ENCODE data around the gene RAB8A. TPM values are rescaled to one million over a fixed set of nuclear protein-coding genes. Genes with fewer than 3 reads are reported as not detected.

The RAB8A gene
- polyA plus RNA-seq, 1 donor from 2014 or later: 29.8 TPM

DNA sequence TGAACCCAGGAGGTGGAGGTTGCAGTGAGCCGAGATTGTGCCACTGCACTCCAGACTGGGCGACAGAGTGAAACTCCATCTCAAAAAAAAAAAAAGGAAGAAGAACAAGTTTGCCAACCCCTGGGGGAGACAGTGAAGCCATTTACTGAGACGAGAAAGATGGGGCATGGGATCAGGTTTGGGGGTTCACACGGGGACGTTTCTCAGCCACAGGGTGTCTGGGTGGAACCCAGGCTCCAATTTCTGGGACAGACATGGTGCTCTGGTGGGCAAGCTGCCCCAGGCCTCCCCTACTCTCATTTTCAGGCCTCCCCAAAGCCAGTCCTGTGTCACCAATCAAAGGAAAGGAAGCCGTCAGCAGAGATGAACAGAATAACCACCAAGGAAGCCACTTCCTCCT, 45.2 kb downstream of the RAB8A start:
- no peaks in the 10 kb centered on the region for H3K79me2 ChIP-seq (replicated peaks; ENCODE audit: insufficient read depth, low read length)
- H3K9me3 ChIP-seq (ENCODE audit: low read length): no peaks in the 10 kb centered on the region
- TF ChIP-seq TAF1 (IDR thresholded peaks at IDR 0.05; ENCODE audit: low read depth): no peak
- TF ChIP-seq, protein P1, sequence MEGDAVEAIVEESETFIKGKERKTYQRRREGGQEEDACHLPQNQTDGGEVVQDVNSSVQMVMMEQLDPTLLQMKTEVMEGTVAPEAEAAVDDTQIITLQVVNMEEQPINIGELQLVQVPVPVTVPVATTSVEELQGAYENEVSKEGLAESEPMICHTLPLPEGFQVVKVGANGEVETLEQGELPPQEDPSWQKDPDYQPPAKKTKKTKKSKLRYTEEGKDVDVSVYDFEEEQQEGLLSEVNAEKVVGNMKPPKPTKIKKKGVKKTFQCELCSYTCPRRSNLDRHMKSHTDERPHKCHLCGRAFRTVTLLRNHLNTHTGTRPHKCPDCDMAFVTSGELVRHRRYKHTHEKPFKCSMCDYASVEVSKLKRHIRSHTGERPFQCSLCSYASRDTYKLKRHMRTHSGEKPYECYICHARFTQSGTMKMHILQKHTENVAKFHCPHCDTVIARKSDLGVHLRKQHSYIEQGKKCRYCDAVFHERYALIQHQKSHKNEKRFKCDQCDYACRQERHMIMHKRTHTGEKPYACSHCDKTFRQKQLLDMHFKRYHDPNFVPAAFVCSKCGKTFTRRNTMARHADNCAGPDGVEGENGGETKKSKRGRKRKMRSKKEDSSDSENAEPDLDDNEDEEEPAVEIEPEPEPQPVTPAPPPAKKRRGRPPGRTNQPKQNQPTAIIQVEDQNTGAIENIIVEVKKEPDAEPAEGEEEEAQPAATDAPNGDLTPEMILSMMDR (IDR thresholded peaks at IDR 0.05; ENCODE audit: poor library complexity, severe bottlenecking): no peak
- no peak overlapping the region for H3K27ac ChIP-seq (ENCODE audit: low read length)
- H3K4me2 ChIP-seq (ENCODE audit: low read length): no peak overlapping the region
- no peak overlapping the region for H3K9ac ChIP-seq (ENCODE audit: low read length)
- H3K9me2 ChIP-seq (ENCODE audit: insufficient read depth, low read length): no peaks in the 10 kb centered on the region
- H3K36me3 ChIP-seq (ENCODE audit: insufficient read depth, low read length): no peaks in the 10 kb centered on the region
- no peaks in the 10 kb centered on the region for H4K20me1 ChIP-seq (ENCODE audit: insufficient read depth)
- H3K27me3 ChIP-seq (ENCODE audit: insufficient read depth, low read depth, low read length): no peaks in the 10 kb centered on the region
- H3K4me3 ChIP-seq (ENCODE audit: low read length): no peak overlapping the region
- H2AFZ ChIP-seq (ENCODE audit: low read depth, low read length): no peak overlapping the region
- H3F3A ChIP-seq (ENCODE audit: insufficient read depth, low read length, poor library complexity, severe bottlenecking): no peaks in the 10 kb centered on the region

DNA sequence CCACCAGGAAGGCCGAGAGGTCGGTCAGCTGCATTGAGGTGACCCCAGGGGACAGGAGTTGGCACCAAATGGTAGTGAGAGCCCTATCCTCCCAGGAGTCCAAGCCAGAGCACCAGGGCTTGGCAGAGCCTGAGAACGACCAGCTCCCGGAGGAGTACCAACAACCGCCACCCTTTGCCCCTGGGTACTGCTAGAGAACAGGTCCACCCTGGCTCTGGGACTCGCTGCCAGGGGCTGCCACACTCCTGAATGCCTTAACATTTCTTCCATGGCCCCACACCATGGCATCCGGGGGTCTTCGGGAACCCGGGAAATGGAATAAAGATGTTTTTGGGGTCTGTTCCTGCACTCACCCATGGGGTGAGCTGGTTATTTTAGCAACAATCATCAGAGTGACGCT, 45.9 kb downstream of the RAB8A start:
- Histone ChIP-seq H2AFZ (ENCODE audit: low read depth, low read length) (no peak overlapping the region), H4K20me1 (ENCODE audit: insufficient read depth) (no peaks in the 10 kb centered on the region), H3K27me3 (ENCODE audit: insufficient read depth, low read depth, low read length) (no peaks in the 10 kb centered on the region)

More for the DNA sequence above, 45.9 kb downstream of the RAB8A start:
- Histone ChIP-seq H3K4me3 (ENCODE audit: low read length) (no peak overlapping the region), H3K27ac (ENCODE audit: low read length) (no peak overlapping the region), H3K36me3 (ENCODE audit: insufficient read depth, low read length) (no peaks in the 10 kb centered on the region), H3K9me3 (ENCODE audit: low read length) (no peaks in the 10 kb centered on the region), H3K79me2 (replicated peaks; ENCODE audit: insufficient read depth, low read length) (no peaks in the 10 kb centered on the region), H3K9ac (ENCODE audit: low read length) (no peak overlapping the region), H3K4me2 (ENCODE audit: low read length) (no peak overlapping the region), H3K9me2 (ENCODE audit: insufficient read depth, low read length) (no peaks in the 10 kb centered on the region), H3F3A (ENCODE audit: insufficient read depth, low read length, poor library complexity, severe bottlenecking) (no peaks in the 10 kb centered on the region)
- TF ChIP-seq MXI1 (conservative IDR thresholded peaks at IDR 0.05; ENCODE audit: poor library complexity, severe bottlenecking) (no peak), RAD21 (conservative IDR thresholded peaks at IDR 0.05) (no peak), EP300 (conservative IDR thresholded peaks at IDR 0.05; ENCODE audit: poor library complexity, severe bottlenecking) (no peak), EZH2 (IDR thresholded peaks at IDR 0.05; ENCODE audit: borderline replicate concordance, insufficient read depth, low read length, poor library complexity, severe bottlenecking) (no peak), SMC3 (conservative IDR thresholded peaks at IDR 0.05; ENCODE audit: poor library complexity) (no peak), POLR2AphosphoS5 (IDR thresholded peaks at IDR 0.05) (no peak), TAF1 (IDR thresholded peaks at IDR 0.05; ENCODE audit: low read depth) (no peak)
- TF ChIP-seq, protein P2, sequence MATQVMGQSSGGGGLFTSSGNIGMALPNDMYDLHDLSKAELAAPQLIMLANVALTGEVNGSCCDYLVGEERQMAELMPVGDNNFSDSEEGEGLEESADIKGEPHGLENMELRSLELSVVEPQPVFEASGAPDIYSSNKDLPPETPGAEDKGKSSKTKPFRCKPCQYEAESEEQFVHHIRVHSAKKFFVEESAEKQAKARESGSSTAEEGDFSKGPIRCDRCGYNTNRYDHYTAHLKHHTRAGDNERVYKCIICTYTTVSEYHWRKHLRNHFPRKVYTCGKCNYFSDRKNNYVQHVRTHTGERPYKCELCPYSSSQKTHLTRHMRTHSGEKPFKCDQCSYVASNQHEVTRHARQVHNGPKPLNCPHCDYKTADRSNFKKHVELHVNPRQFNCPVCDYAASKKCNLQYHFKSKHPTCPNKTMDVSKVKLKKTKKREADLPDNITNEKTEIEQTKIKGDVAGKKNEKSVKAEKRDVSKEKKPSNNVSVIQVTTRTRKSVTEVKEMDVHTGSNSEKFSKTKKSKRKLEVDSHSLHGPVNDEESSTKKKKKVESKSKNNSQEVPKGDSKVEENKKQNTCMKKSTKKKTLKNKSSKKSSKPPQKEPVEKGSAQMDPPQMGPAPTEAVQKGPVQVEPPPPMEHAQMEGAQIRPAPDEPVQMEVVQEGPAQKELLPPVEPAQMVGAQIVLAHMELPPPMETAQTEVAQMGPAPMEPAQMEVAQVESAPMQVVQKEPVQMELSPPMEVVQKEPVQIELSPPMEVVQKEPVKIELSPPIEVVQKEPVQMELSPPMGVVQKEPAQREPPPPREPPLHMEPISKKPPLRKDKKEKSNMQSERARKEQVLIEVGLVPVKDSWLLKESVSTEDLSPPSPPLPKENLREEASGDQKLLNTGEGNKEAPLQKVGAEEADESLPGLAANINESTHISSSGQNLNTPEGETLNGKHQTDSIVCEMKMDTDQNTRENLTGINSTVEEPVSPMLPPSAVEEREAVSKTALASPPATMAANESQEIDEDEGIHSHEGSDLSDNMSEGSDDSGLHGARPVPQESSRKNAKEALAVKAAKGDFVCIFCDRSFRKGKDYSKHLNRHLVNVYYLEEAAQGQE (IDR thresholded peaks at IDR 0.05; ENCODE audit: borderline replicate concordance): no peak
- TF ChIP-seq, protein P1 (IDR thresholded peaks at IDR 0.05; ENCODE audit: poor library complexity, severe bottlenecking): no peak

Measured in neural cell (in vitro differentiated cells).